Hematopoietic multipotent progenitor cell treated with erythropoietin and hydrocortisone succinate and interleukin-3 and kit ligand, for 15 days (in vitro differentiated cells): ENCODE data around the gene EVPLL.
A peak's percentile ranks its signal among the peaks of the same experiment; 100 is the strongest.
"Not testable (repeated sequence)": the region's sequence is repeated elsewhere in the genome, so short reads cannot be mapped to it uniquely, and the experiment has no call there.

ENCODE experiments used
- DNase-seq: peaks from one replicate; pipeline ENCODE4 v3.0.0-alpha.2; 2015; ENCODE audit warnings: low spot score

EVPLL gene

GRCh38 chr17:18377437-18378204, at the start of gene EVPLL:
Gene EVPLL, plus strand, starts transcription at chr17:18377778. Its CDS starts 3,160 bp downstream, at chr17:18380938.
- peak; percentile 39 for DNase-seq

- DNase-seq = no peak
Measured at GRCh38 chr17:18328643-18329204, 48.9 kb upstream of the EVPLL start.

GRCh38 chr17:18331879-18332278, 45.7 kb upstream of the EVPLL start:
- no peak for DNase-seq

- no peak for DNase-seq
Measured at GRCh38 chr17:18332909-18333489, 44.6 kb upstream of the EVPLL start.

GRCh38 chr17:18338158-18338557, 39.4 kb upstream of the EVPLL start:
- DNase-seq = not testable (repeated sequence)

- DNase-seq = no peak
Measured at GRCh38 chr17:18339933-18340332, 37.6 kb upstream of the EVPLL start.

- DNase-seq = no peak
Measured at GRCh38 chr17:18344021-18344420, 33.6 kb upstream of the EVPLL start.

GRCh38 chr17:18353541-18353940, 24.0 kb upstream of the EVPLL start:
- DNase-seq = no peak

- DNase-seq = no peak
Measured at GRCh38 chr17:18356624-18357023, 21.0 kb upstream of the EVPLL start.

GRCh38 chr17:18360518-18360917, 17.1 kb upstream of the EVPLL start:
- DNase-seq = no peak

- DNase-seq = no peak
Measured at GRCh38 chr17:18361837-18362697, 15.5 kb upstream of the EVPLL start.

- DNase-seq = no peak
Measured at GRCh38 chr17:18362698-18363100, 14.9 kb upstream of the EVPLL start.

- peak; percentile 92 for DNase-seq
Measured at GRCh38 chr17:18363101-18364049, 14.2 kb upstream of the EVPLL start, which contains the start of gene SHMT1. Gene SHMT1, minus strand, starts transcription at chr17:18363550. Its CDS starts 7,569 bp downstream, at chr17:18355981.

- no peak for DNase-seq
Measured at GRCh38 chr17:18364166-18364565, 13.4 kb upstream of the EVPLL start.

- no peak for DNase-seq
Measured at GRCh38 chr17:18368946-18369345, 8.6 kb upstream of the EVPLL start.

GRCh38 chr17:18370761-18371160, 6.8 kb upstream of the EVPLL start:
- no peak for DNase-seq

GRCh38 chr17:18371455-18371854, 6.1 kb upstream of the EVPLL start:
- no peak for DNase-seq

GRCh38 chr17:18373181-18373580, 4.4 kb upstream of the EVPLL start:
- not testable (repeated sequence) for DNase-seq

GRCh38 chr17:18374216-18374615, 3.4 kb upstream of the EVPLL start:
- DNase-seq = no peak

- DNase-seq = no peak
Measured at GRCh38 chr17:18378205-18378505, 577 bp downstream of the EVPLL start.

- DNase-seq = not testable (repeated sequence)
Measured at GRCh38 chr17:18378614-18379013, 1.0 kb downstream of the EVPLL start.
